Heart left ventricle (tissue), 16 donors: Measurements from ENCODE around the gene CNPY1. TPM values are rescaled to one million over a fixed set of nuclear protein-coding genes. Genes with fewer than 3 reads are reported as not detected.
"Not testable (repeated sequence)": the region's sequence is repeated elsewhere in the genome, so short reads cannot be mapped to it uniquely, and the experiment has no call there.

ENCODE experiments used
- ATAC-seq, 4 donors: fragments of 200-7000 bp; cut with Tn5 transposase; one replicate each; pipeline ENCODE4 v1.9.1; 2020 to 2022; ENCODE audit warnings: moderate library complexity in 4 of 4, mild to moderate bottlenecking in 3 of 4, moderate number of reproducible peaks in 1 of 4
- DNase-seq, 5 donors: peaks; one replicate each; pipeline ENCODE4 v3.0.0-alpha.2; 2020
- H3K27ac ChIP-seq, 12 donors: fragments of 200-600 bp; sonication (generic) in 4 of 12; one replicate each; pipeline versions ENCODE4 v1.5.0 to v1.8.0; 2016 to 2022; ENCODE audit warnings: mild to moderate bottlenecking in 2 of 12
- H3K27me3 ChIP-seq, 9 donors: fragments of 200-600 bp; sonication (generic) in 2 of 9; one replicate each; pipeline versions ENCODE4 v1.5.1 to v1.8.0; 2016 to 2022; ENCODE audit warnings: mild to moderate bottlenecking in 3 of 9
- H3K36me3 ChIP-seq, 9 donors: fragments of 200-600 bp; sonication (generic) in 2 of 9; one replicate each; pipeline versions ENCODE4 v1.5.0 to v1.8.0; 2018 to 2022; ENCODE audit warnings: mild to moderate bottlenecking in 2 of 9
- H3K4me1 ChIP-seq, 12 donors: fragments of 200-600 bp; sonication (generic) in 4 of 12; one replicate each; pipeline versions ENCODE4 v1.5.0 to v1.8.0; 2016 to 2022; ENCODE audit warnings: mild to moderate bottlenecking in 3 of 12
- H3K4me3 ChIP-seq, 12 donors: fragments of 200-600 bp; sonication (generic) in 4 of 12; one replicate each; pipeline versions ENCODE4 v1.5.0 to v1.8.0; 2017 to 2022; ENCODE audit warnings: mild to moderate bottlenecking in 9 of 12, moderate library complexity in 4 of 12
- H3K9me3 ChIP-seq, 12 donors: fragments of 200-600 bp; sonication (generic) in 4 of 12; one replicate each; pipeline versions ENCODE4 v1.5.0 to v1.8.0; 2016 to 2022; ENCODE audit warnings: mild to moderate bottlenecking in 1 of 12
- CTCF ChIP-seq, 12 donors: fragments of 200-600 bp; sonication (generic) in 4 of 12; IDR thresholded peaks; one replicate each; pipeline versions ENCODE4 v1.5.0 to v1.8.0; 2018 to 2022; ENCODE audit warnings: antibody characterized with exemption in 12 of 12, mild to moderate bottlenecking in 5 of 12
- POLR2A ChIP-seq, 2 donors: fragments of 450-650 bp; IDR thresholded peaks; one replicate each; pipeline ENCODE4 v1.6.1; 2017; ENCODE audit warnings: antibody characterized with exemption in 2 of 2, mild to moderate bottlenecking in 2 of 2, moderate library complexity in 2 of 2
- WGBS, 4 donors: extraction: QIAGEN DNeasy Blood & Tissue Kit in 2 of 4; methylation state at CpG; one replicate each; pipeline versions ENCODE4 v1.1.5 to v1.1.7; 2013 to 2018; 5-methylcytosine and 5-hydroxymethylcytosine counted together
- intact Hi-C, 10 donors: fragments of 100-400 bp; cut with DNase I; formaldehyde crosslinking; loops; one replicate each; pipeline versions ENCODE4 v1.11.1 to v1.14.2; 2022
- polyA plus RNA-seq, 2 donors: library from polyadenylated mRNA; stranded (reverse); fragments of 200-250 nt; gene quantifications; one replicate each; pipeline ENCODE4 v1.2.3, GENCODE V29; 2013
- total RNA-seq, 9 donors: library from RNA; depleted of rRNA in 2 of 9; stranded (reverse); fragments of >200 nt in 2 of 9; fragmentation: NEBNext Ultra II Directional in 3 of 9; extraction: Animal tissue kit (Norgen Biotek cat#: 25700) in 3 of 9; gene quantifications; one replicate each; pipeline versions ENCODE4 v1.1.0 to v1.2.4, GENCODE V29; 2016 to 2023
- donor health status: ischemic (EF 13 %, LVEDD 7.1; RV severe dilation, severe dysfunction).
- donor health status: healthy with polysubstance abuse.
- donor health status: DM: no; HTN: yes; CAD: no.
- donor health status: DM: no; HTN: no; CAD: no.
- donor health status: ischemic (EF 25% LVEDD 6.9; RV normal size, moderate dysfunction).
- donor health status: ischemic (EF 25% LVEDD 5.7; RV mildly dilated, moderate dysfunction).
- donor health status: healthy.
- donor health status: DM: yes; HTN: yes; CAD: no.
- donor health status: ischemic (EF 35%, LVEDD 5.7; RV mildly dilated, moderate dysfunction).
- donor health status: nonischemic (EF 11% LVEDD 7.7; RV severe dilation, severe dysfunction).
- donor health status: DM: yes; HTN: yes; CAD: no.
- donor health status: PGD.
- donor health status: ischemic (EF 29% LVEDD 5.4; RV normal size, mild dysfunction).
- donor health status: nonischemic (EF 23%, LVEDD 6.1; RV moderate dilation, normal function).

The CNPY1 gene
- total and polyA plus RNA-seq, 11 donors, result not detected

- no peaks in the 10 kb centered on the region for H3K9me3 ChIP-seq
- intact Hi-C loops, result loop anchor here in 1 of 10 donors (10.0 kb wide), 1 partner anchor 105 kb away; no protein-coding TSS in a partner anchor
- H3K27ac ChIP-seq, result no peak overlapping the region
- TF ChIP-seq POLR2A (IDR thresholded peaks at IDR 0.05) (no peak), CTCF (IDR thresholded peaks at IDR 0.05) (no peak)
- H3K27me3 ChIP-seq, result peaks cover 6 to 70% (median 22%) of the 10 kb centered on the region in 9 donors
- ATAC-seq (no peak), DNase-seq (no peak)
- no peaks in the 10 kb centered on the region for H3K4me1 ChIP-seq
- no peaks in the 10 kb centered on the region for H3K36me3 ChIP-seq
- no peak overlapping the region for H3K4me3 ChIP-seq
- WGBS, 4 donors, result 45 to 61% (median 56%) methylated on average over 7 of the region's 7 CpGs
Observed at GRCh38 chr7:155520114-155520513, 26.2 kb downstream of the CNPY1 start.

- DNase-seq, H3K4me3 ChIP-seq, intact Hi-C loops, H3K9me3 ChIP-seq, ATAC-seq, H3K4me1 ChIP-seq, H3K36me3 ChIP-seq, H3K27ac ChIP-seq: not testable (repeated sequence)
- H3K27me3 ChIP-seq, result peaks cover 4 to 78% (median 28%) of the 10 kb centered on the region in 9 donors
- WGBS, 4 donors, result 88 to 94% (median 91%) methylated on average over 3 of the region's 3 CpGs
Observed at GRCh38 chr7:155519358-155519757, 27.0 kb downstream of the CNPY1 start.

GRCh38 chr7:155518633-155519032 is 27.7 kb downstream of the CNPY1 start:
- WGBS, 4 donors, result 81 to 84% (median 83%) methylated on average over 7 of the region's 7 CpGs
- DNase-seq, result no peak
- ATAC-seq, result no peak
- Histone ChIP-seq H3K27ac (no peak overlapping the region), H3K36me3 (no peaks in the 10 kb centered on the region), H3K4me1 (no peaks in the 10 kb centered on the region), H3K9me3 (no peaks in the 10 kb centered on the region), H3K27me3 (peaks cover 9 to 80% (median 35%) of the 10 kb centered on the region in 9 donors), H3K4me3 (no peak overlapping the region)
- TF ChIP-seq POLR2A (IDR thresholded peaks at IDR 0.05), result no peak
- no peak for TF ChIP-seq CTCF (IDR thresholded peaks at IDR 0.05)
- intact Hi-C loops, result no loop called here

GRCh38 chr7:155517969-155518368 is 28.4 kb downstream of the CNPY1 start:
- H3K4me3 ChIP-seq, result no peak overlapping the region
- TF ChIP-seq POLR2A (IDR thresholded peaks at IDR 0.05) (no peak), CTCF (IDR thresholded peaks at IDR 0.05) (no peak)
- no peak overlapping the region for H3K27ac ChIP-seq
- H3K4me1 ChIP-seq, result no peaks in the 10 kb centered on the region
- ATAC-seq (no peak), DNase-seq (no peak)
- no peaks in the 10 kb centered on the region for H3K9me3 ChIP-seq
- H3K36me3 ChIP-seq, result no peaks in the 10 kb centered on the region
- intact Hi-C loops, result no loop called here
- 69 to 85% (median 75%) methylated on average over 5 of the region's 5 CpGs for WGBS, 4 donors
- peaks cover 10 to 79% (median 37%) of the 10 kb centered on the region in 9 donors for H3K27me3 ChIP-seq

GRCh38 chr7:155517452-155517851 is 28.9 kb downstream of the CNPY1 start:
- Histone ChIP-seq H3K4me3 (no peak overlapping the region), H3K36me3 (no peaks in the 10 kb centered on the region), H3K27ac (no peak overlapping the region), H3K4me1 (no peaks in the 10 kb centered on the region), H3K27me3 (peaks cover 10 to 80% (median 36%) of the 10 kb centered on the region in 9 donors), H3K9me3 (no peaks in the 10 kb centered on the region)
- DNase-seq, result no peak
- TF ChIP-seq CTCF (IDR thresholded peaks at IDR 0.05), result no peak
- no peak for TF ChIP-seq POLR2A (IDR thresholded peaks at IDR 0.05)
- intact Hi-C loops, result no loop called here
- ATAC-seq, result no peak
- 76 to 82% (median 80%) methylated on average over 9 of the region's 9 CpGs for WGBS, 4 donors
